ENCODE measurements around the gene METTL25B.

- TF ChIP-seq POLR2AphosphoS5 (IDR thresholded peaks at IDR 0.05) (no peak), CTCF (IDR thresholded peaks at IDR 0.05) (no peak)
Measured at GRCh38 chr1:156709031-156709430, 19.2 kb upstream of the METTL25B start.

Measured in stomach (tissue), 4 donors.